SK-N-SH (cell line): ENCODE results near the gene IGFBP7. TPM values are rescaled to one million over a fixed set of nuclear protein-coding genes. Genes with fewer than 3 reads are reported as not detected.

Experiments used
- CTCF ChIA-PET: fragments of 300-600, 350-600 bp; formaldehyde crosslinking; extraction: SDS; loops from one replicate; lab custom pipeline; 2021; lab: Yijun Ruan, JAX
- POLR2A ChIA-PET: fragments of 350-600 bp; sonication (Branson Sonifier 250); formaldehyde crosslinking; extraction: SDS; loops from one replicate; lab custom pipeline; 2020; ENCODE audit warnings: antibody characterized with exemption, inconsistent platforms; lab: Yijun Ruan, JAX
- DNase-seq: peaks from one replicate; pipeline ENCODE4 v3.0.0; 2012
- H2AFZ ChIP-seq: fragments of 200-600 bp; sonication (generic); 2 replicates; pipeline ENCODE4 v1.8.1; 2016; ENCODE audit warnings: antibody characterized with exemption, mild to moderate bottlenecking, low read depth
- H3F3A ChIP-seq: fragments of 200-600 bp; sonication (generic); replicated peaks from 2 replicates; pipeline ENCODE3; 2016; ENCODE audit warnings: antibody characterized with exemption, mild to moderate bottlenecking; ENCODE audit not compliant: insufficient read depth
- H3K27ac ChIP-seq, 2 experiments: fragments of 200-500 bp in 1 of 2; fragments of 200-600 bp in 1 of 2; sonication (Bioruptor generic) in 1 of 2; sonication (generic), shearing (Covaris generic) in 1 of 2; 2 replicates each; pipeline versions ENCODE4 v1.5.1 to v1.6.1; 2014 to 2016; ENCODE audit warnings: low read depth in 2 of 2, inconsistent platforms in 1 of 2, low read length in 1 of 2, mild to moderate bottlenecking in 1 of 2, mixed read lengths in 1 of 2
- H3K27me3 ChIP-seq: fragments of 200-600 bp; sonication (generic), shearing (Covaris generic); 2 replicates; pipeline ENCODE4 v1.6.1; 2016; ENCODE audit warnings: mixed run types; ENCODE audit not compliant: insufficient read depth
- H3K36me3 ChIP-seq, 2 experiments: fragments of 200-500 bp in 1 of 2; fragments of 200-600 bp in 1 of 2; sonication (Bioruptor generic) in 1 of 2; sonication (generic) in 1 of 2; replicated peaks in 1 of 2; 2 replicates each; pipeline versions ENCODE3 to v1.5.1; 2014 to 2016; ENCODE audit warnings: low read length in 1 of 2, mild to moderate bottlenecking in 1 of 2; ENCODE audit not compliant: insufficient read depth in 2 of 2, control insufficient read depth in 1 of 2
- H3K4me1 ChIP-seq, 2 experiments: fragments of 200-500 bp in 1 of 2; fragments of 200-600 bp in 1 of 2; sonication (Bioruptor generic) in 1 of 2; sonication (generic), shearing (Covaris generic) in 1 of 2; 2 replicates each; pipeline versions ENCODE4 v1.5.1 to v1.6.1; 2014 to 2016; ENCODE audit warnings: low read depth in 1 of 2, low read length in 1 of 2, mixed run types in 1 of 2; ENCODE audit not compliant: insufficient read depth in 2 of 2, control insufficient read depth in 1 of 2
- H3K4me2 ChIP-seq: fragments of 200-600 bp; sonication (generic), shearing (Covaris generic); 2 replicates; pipeline ENCODE4 v1.6.1; 2017; ENCODE audit warnings: mixed run types
- H3K4me3 ChIP-seq, 2 experiments: fragments of 200-500 bp in 1 of 2; fragments of 200-600 bp in 1 of 2; sonication (Bioruptor generic) in 1 of 2; sonication (generic), shearing (Covaris generic) in 1 of 2; 2 replicates each; pipeline versions ENCODE4 v1.5.1 to v1.8.1; 2014 to 2016; ENCODE audit warnings: low read depth in 2 of 2, inconsistent platforms in 1 of 2, low read length in 1 of 2, mild to moderate bottlenecking in 1 of 2, mixed read lengths in 1 of 2, moderate library complexity in 1 of 2
- H3K79me2 ChIP-seq: fragments of 200-600 bp; sonication (generic); 2 replicates; pipeline ENCODE4 v1.8.1; 2017; ENCODE audit warnings: mild to moderate bottlenecking; ENCODE audit not compliant: insufficient read depth
- H3K9ac ChIP-seq: fragments of 200-600 bp; sonication (generic); 2 replicates; pipeline ENCODE4 v1.6.1; 2017; ENCODE audit warnings: mixed run types
- H3K9me2 ChIP-seq: fragments of 200-600 bp; sonication (generic); 2 replicates; pipeline ENCODE4 v1.6.1; 2017; ENCODE audit warnings: mixed run types
- H3K9me3 ChIP-seq: fragments of 200-600 bp; sonication (generic); 2 replicates; pipeline ENCODE4 v1.6.1; 2017; ENCODE audit warnings: mixed run types, mild to moderate bottlenecking, moderate library complexity
- H4K20me1 ChIP-seq: fragments of 200-600 bp; sonication (generic); 2 replicates; pipeline ENCODE4 v1.6.1; 2017; ENCODE audit warnings: mild to moderate bottlenecking, mixed run types; ENCODE audit not compliant: insufficient read depth
- ELF1 ChIP-seq: IDR thresholded peaks from 2 replicates; pipeline ENCODE4 v1.4.0; 2012
- EP300 ChIP-seq, 2 experiments: IDR thresholded peaks; 2 replicates each; pipeline versions ENCODE4 v1.4.0 to v1.6.1; 2012; ENCODE audit warnings: borderline replicate concordance in 1 of 2, low read depth in 1 of 2, low read length in 1 of 2
- GATA2 ChIP-seq: sonication (generic); formaldehyde crosslinking; IDR thresholded peaks from 2 replicates; pipeline ENCODE4 v1.5.0; 2020; ENCODE audit warnings: mild to moderate bottlenecking, missing genetic modification reagents
- POLR2AphosphoS5 ChIP-seq: IDR thresholded peaks from 2 replicates; pipeline ENCODE4 v1.6.1; 2012; ENCODE audit warnings: low read depth, low read length
- RAD21 ChIP-seq: IDR thresholded peaks from 2 replicates; pipeline ENCODE4 v1.6.1; 2012; ENCODE audit warnings: mild to moderate bottlenecking, low read length
- RCOR1 ChIP-seq: fragments of 150-350 bp; IDR thresholded peaks from 2 replicates; pipeline ENCODE4 v1.6.1; 2017; ENCODE audit warnings: antibody characterized with exemption, low read length
- TEAD4 ChIP-seq: IDR thresholded peaks from 2 replicates; pipeline ENCODE4 v1.4.0; 2012; ENCODE audit warnings: mild to moderate bottlenecking, borderline replicate concordance; ENCODE audit not compliant: insufficient read depth
- YY1 ChIP-seq: IDR thresholded peaks from 2 replicates; pipeline ENCODE4 v1.4.0; 2012; ENCODE audit warnings: low read depth, mild to moderate bottlenecking
- WGBS: methylation state at CpG from one replicate; pipeline ENCODE4 v1.1.6; 2017; ENCODE audit warnings: low lambda C conversion rate; 5-methylcytosine and 5-hydroxymethylcytosine counted together
- polyA plus RNA-seq, 3 experiments: library from polyadenylated mRNA; depleted of rRNA; stranded (reverse); fragments of >200 nt; gene quantifications; 2 replicates each; pipeline ENCODE4 v1.2.3, GENCODE V29; 2012
- TF ChIP-seq, protein P1 (sequence below): fragments of 150-350 bp; IDR thresholded peaks from 2 replicates; pipeline ENCODE4 v1.6.1; 2017; ENCODE audit warnings: antibody characterized with exemption, low read length, low read depth, borderline replicate concordance
- TF ChIP-seq, protein P2 (sequence below): IDR thresholded peaks from 2 replicates; pipeline ENCODE4; 2012
- TF ChIP-seq, protein P3 (sequence below): IDR thresholded peaks from 2 replicates; pipeline ENCODE4 v1.4.0; 2012; ENCODE audit warnings: low read depth, borderline replicate concordance

The IGFBP7 gene
- polyA plus RNA-seq, 1 of the 3 experiments (the other 2 are of a cell fraction), result 0.38 TPM

DNA sequence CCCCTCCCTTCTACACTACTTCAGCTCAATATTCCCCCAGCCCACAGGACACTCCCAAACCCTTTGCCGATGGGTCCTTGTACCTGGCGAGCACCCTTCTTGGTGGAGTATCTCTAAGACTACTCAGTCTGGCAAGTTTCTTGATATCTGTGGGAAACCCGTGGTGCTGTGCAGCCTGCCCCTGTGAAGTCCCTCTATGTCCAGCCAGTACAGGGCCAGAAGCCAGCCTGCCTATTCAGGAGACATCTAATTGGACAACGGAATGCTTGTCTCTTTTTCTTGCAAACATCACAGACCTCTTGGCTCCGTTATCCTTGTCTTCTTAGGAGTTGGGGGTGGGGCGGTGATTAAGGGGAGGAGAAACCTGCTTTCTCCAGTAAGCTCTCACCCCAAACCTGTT is 3.7 kb upstream of the IGFBP7 start:
- DNase-seq, result no peak
- Histone ChIP-seq H4K20me1 (no peaks in the 10 kb centered on the region), H3K9me3 (no peaks in the 10 kb centered on the region), H3K79me2 (no peaks in the 10 kb centered on the region), H3K27ac (no peak overlapping the region; a peak in 1 of 4 replicates), H3K4me1 (peaks cover 13 to 38% of the 10 kb centered on the region in 2 experiments), H3K9me2 (no peaks in the 10 kb centered on the region), H3K4me2 (no peak overlapping the region), H2AFZ (no peak overlapping the region), H3K27me3 (no peaks in the 10 kb centered on the region), H3K4me3 (no peak overlapping the region), H3F3A (peaks cover 21% of the 10 kb centered on the region), H3K9ac (no peak overlapping the region), H3K36me3 (no peaks in the 10 kb centered on the region)
- ChIA-PET CTCF (interaction anchor here (2.1 kb wide), 1 partner anchor 76 kb away, joined by 9 read pairs; no protein-coding TSS in a partner anchor), POLR2A (no interaction called here)
- WGBS, result 72% methylated on average over 6 of the region's 6 CpGs
- no peak for TF ChIP-seq YY1
- TF ChIP-seq, protein P1, sequence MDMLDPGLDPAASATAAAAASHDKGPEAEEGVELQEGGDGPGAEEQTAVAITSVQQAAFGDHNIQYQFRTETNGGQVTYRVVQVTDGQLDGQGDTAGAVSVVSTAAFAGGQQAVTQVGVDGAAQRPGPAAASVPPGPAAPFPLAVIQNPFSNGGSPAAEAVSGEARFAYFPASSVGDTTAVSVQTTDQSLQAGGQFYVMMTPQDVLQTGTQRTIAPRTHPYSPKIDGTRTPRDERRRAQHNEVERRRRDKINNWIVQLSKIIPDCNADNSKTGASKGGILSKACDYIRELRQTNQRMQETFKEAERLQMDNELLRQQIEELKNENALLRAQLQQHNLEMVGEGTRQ, result no peak
- TF ChIP-seq, protein P2, sequence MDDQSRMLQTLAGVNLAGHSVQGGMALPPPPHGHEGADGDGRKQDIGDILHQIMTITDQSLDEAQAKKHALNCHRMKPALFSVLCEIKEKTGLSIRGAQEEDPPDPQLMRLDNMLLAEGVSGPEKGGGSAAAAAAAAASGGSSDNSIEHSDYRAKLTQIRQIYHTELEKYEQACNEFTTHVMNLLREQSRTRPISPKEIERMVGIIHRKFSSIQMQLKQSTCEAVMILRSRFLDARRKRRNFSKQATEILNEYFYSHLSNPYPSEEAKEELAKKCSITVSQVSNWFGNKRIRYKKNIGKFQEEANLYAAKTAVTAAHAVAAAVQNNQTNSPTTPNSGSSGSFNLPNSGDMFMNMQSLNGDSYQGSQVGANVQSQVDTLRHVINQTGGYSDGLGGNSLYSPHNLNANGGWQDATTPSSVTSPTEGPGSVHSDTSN, result no peak
- TF ChIP-seq RCOR1, result no peak
- no peak for TF ChIP-seq ELF1
- TF ChIP-seq POLR2AphosphoS5, result no peak
- no peak for TF ChIP-seq EP300 (IDR thresholded peaks at IDR 0.05; ENCODE audit: borderline replicate concordance in 1 of 2, low read depth in 1 of 2, low read length in 1 of 2)

DNA sequence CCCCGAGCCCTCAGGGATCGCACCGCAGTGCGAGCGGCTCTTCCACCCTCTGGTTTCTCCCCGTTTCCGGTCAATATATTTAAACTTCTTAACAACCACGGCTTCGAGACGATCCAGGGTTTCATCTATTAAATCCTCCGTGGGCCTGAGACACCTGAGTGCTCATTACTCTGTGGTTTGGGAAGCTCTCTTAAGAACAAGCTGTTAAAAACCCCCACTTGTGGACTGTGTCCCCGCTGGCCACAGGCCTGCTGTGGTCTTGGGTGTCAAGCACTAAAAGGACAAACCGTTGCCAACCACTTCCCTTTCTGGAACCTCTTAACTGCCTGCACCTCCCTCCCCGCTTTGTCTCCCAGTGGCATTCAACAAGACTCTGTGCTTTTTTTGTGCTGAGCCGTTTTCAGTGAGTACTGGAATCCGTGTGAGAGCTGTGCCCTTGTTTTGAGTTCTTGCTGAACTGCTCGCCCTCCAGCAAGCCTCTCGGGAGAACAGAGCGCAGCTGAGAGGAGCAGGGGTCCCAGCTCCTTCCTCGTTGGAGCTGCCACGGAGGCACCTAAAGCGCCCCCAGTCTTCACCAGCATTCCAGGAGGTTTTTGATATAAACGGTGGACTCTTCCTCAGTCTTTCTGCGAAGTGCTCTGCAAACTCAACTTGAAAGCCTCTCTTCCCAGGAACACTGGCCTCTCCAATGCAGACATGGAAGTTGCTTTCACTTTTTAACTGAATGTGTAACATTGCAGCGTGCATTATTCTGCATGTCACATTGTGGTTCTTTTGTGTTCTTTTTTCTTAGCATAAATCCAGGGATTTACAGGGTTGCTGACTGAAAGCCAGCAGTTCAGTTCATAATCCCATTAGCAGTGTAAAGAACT is 691 bp upstream of the IGFBP7 start:
- Histone ChIP-seq H3K9ac (peak overlapping the region; percentile 14; the same call in 1 of the 2 replicates), H2AFZ (peak overlapping the region; percentile 78), H3K4me2 (peak overlapping the region; percentile 60), H3K36me3 (no peaks in the 10 kb centered on the region), H3K27me3 (no peaks in the 10 kb centered on the region), H3K4me3 (no peak overlapping the region), H3K9me3 (no peaks in the 10 kb centered on the region), H3K79me2 (no peaks in the 10 kb centered on the region), H3K9me2 (no peaks in the 10 kb centered on the region), H4K20me1 (no peaks in the 10 kb centered on the region), H3K27ac (no peak overlapping the region), H3K4me1 (peaks cover 5 to 12% of the 10 kb centered on the region in 2 experiments), H3F3A (peaks cover 7% of the 10 kb centered on the region)
- TF ChIP-seq RAD21 (no peak), TEAD4 (no peak), GATA2 (CRISPR knock-in tag) (no peak), POLR2AphosphoS5 (no peak)
- TF ChIP-seq, protein P3, sequence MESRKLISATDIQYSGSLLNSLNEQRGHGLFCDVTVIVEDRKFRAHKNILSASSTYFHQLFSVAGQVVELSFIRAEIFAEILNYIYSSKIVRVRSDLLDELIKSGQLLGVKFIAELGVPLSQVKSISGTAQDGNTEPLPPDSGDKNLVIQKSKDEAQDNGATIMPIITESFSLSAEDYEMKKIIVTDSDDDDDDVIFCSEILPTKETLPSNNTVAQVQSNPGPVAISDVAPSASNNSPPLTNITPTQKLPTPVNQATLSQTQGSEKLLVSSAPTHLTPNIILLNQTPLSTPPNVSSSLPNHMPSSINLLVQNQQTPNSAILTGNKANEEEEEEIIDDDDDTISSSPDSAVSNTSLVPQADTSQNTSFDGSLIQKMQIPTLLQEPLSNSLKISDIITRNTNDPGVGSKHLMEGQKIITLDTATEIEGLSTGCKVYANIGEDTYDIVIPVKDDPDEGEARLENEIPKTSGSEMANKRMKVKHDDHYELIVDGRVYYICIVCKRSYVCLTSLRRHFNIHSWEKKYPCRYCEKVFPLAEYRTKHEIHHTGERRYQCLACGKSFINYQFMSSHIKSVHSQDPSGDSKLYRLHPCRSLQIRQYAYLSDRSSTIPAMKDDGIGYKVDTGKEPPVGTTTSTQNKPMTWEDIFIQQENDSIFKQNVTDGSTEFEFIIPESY, result no peak
- TF ChIP-seq, protein P2, result no peak
- POLR2A ChIA-PET, result no interaction called here
- CTCF ChIA-PET, result interaction anchor here (1.0 to 1.3 kb wide), 3 partner anchors 9 to 53 kb away, joined by 3 read pairs; no protein-coding TSS in a partner anchor
- 84% methylated on average over 23 of the region's 25 CpGs for WGBS
- DNase-seq, result peak; percentile 34
